HUES64 (cell line): ENCODE data around the gene COPS4.
"Not testable (repeated sequence)": the region's sequence is repeated elsewhere in the genome, so short reads cannot be mapped to it uniquely, and the experiment has no call there.

Source experiments
- H3K27ac ChIP-seq: 2 replicates; pipeline ENCODE4 v1.7.0; 2013; ENCODE audit warnings: low read depth, low read length, inconsistent platforms
- H3K27me3 ChIP-seq: 2 replicates; pipeline ENCODE4 v1.6.1; 2013; ENCODE audit warnings: mild to moderate bottlenecking, low read length; ENCODE audit not compliant: insufficient read depth
- H3K36me3 ChIP-seq: 2 replicates; pipeline ENCODE4 v1.6.1; 2013; ENCODE audit warnings: mild to moderate bottlenecking, low read length; ENCODE audit not compliant: insufficient read depth
- H3K4me1 ChIP-seq: 2 replicates; pipeline ENCODE4 v1.6.1; 2013; ENCODE audit warnings: mild to moderate bottlenecking, low read length, moderate library complexity; ENCODE audit not compliant: insufficient read depth
- H3K4me3 ChIP-seq: 2 replicates; pipeline ENCODE4 v1.5.1; 2013; ENCODE audit warnings: mild to moderate bottlenecking, low read length, moderate library complexity
- H3K9ac ChIP-seq: 2 replicates; pipeline ENCODE4 v1.6.1; 2013; ENCODE audit warnings: mild to moderate bottlenecking, low read depth, low read length
- H3K9me3 ChIP-seq: 2 replicates; pipeline ENCODE4 v1.6.1; 2013; ENCODE audit warnings: low read depth, low read length; ENCODE audit not compliant: insufficient read depth
- WGBS: fragments of 150-250, 120-280 bp; methylation state at CpG from one replicate; pipeline ENCODE4 v1.1.7; 2013; ENCODE audit warnings: missing lambda C conversion rate; 5-methylcytosine and 5-hydroxymethylcytosine counted together

COPS4 gene

DNA sequence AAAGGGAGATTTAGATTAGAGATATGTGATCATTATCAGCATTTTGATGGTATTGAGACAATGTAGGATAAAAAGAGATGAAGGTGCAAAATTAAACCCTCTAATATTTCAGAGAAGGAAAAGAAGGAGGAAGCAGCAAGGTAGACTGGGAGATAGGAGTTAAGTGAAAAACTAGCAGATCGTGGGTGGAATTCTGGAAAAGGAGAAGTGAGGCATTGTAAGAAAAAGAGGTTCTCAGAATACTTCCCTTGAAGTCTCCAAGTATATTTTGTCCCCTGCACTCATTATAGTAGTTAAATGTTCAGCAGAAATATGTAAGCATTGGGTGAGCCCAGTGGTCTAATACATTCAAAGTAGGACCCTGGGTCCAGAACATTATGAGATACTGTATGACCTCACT is 30.3 kb downstream of the COPS4 start:
- Histone ChIP-seq H3K4me3 (no peak overlapping the region), H3K36me3 (peaks cover 75% of the 10 kb centered on the region), H3K9ac (no peak overlapping the region), H3K27ac (no peak overlapping the region), H3K9me3 (no peaks in the 10 kb centered on the region), H3K4me1 (no peaks in the 10 kb centered on the region), H3K27me3 (no peaks in the 10 kb centered on the region)
- 89% methylated on average over 1 of the region's 1 CpG for WGBS

DNA sequence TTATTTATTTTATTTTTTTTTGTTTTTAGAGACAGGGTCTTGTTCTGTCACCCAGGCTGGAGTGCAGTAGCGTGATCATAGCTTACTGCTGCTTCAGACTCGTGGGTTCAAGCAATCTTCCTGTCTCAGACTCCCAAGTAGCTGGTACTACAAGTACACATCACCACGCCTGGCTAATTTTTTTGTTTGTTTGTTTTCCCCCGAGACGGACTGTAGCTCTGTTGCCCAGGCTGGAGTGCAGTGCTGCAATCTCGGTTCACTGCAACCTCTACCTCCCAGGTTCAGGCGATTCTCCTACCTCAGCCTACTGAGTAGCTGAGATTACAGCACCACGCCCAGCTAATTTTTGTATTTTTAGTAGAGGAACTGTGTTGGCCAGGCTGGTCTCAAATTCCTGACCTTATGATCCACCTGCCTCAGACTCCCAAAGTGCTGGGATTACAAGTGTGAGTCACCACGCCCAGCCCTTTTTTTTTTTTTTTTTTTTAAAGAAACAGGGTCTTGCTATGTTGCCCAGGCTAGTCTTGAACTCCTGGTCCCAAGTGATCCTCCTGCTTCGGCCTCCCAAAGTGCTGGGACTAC is 32.2 kb downstream of the COPS4 start:
- Histone ChIP-seq H3K27ac (no peak overlapping the region), H3K4me3 (no peak overlapping the region), H3K4me1 (no peaks in the 10 kb centered on the region), H3K9ac (no peak overlapping the region), H3K36me3 (peaks cover 76% of the 10 kb centered on the region), H3K9me3 (no peaks in the 10 kb centered on the region), H3K27me3 (no peaks in the 10 kb centered on the region)
- WGBS, result 95% methylated on average over 10 of the region's 10 CpGs

DNA sequence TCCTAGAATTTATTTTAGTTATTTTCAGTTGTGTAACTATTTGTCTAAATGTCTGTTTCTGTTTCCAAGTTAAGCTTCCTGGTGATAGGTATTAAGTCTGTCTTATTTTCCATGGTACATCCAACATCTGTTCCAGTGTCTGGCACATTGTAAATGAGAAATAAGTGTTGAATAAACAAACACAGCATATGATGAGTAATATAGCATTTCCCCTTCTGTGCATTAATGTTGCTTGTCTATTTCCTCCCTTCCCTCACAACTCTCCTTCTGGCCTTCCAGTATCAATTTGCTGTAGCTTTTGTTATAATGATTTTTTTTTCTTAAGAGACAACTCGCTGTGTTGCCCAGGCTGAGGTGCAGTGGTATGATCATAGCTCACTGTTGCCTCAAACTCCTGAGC is 36.1 kb downstream of the COPS4 start:
- Histone ChIP-seq H3K36me3 (peaks cover 56% of the 10 kb centered on the region), H3K9me3 (no peaks in the 10 kb centered on the region), H3K9ac (no peak overlapping the region), H3K4me1 (no peaks in the 10 kb centered on the region), H3K4me3 (no peak overlapping the region), H3K27ac (no peak overlapping the region), H3K27me3 (no peaks in the 10 kb centered on the region)
- whole genome bisulfite sequencing, result 94% methylated on average over 1 of the region's 1 CpG

DNA sequence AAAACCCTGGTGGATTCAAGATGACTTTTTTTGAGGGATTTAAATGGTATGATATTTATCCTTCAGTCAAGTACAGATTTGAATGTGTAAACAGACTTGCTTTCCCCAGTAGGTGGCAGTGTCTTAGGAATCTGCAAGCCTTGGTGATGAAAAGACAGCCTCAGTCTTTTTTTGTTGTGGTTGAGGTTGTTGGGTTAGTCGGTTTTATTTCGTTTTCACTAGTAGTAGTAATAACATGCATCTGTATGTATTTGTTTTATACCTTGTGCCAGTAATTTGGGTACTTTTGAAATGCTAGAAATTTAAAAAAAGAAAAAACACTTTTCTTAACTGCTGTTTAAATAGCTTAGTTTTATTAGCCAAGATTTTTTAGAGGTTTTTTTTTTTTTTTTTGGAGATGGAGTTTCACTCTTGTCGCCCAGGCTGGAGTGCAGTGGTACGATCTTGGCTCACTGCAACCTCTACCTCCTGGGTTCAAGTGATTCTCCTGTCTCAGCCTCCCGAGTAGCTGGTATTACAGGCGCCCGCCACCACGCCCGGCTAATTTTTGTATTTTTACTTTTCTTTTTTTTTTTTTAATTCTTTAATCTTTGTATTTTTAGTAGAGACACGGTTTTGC is 39.2 kb downstream of the COPS4 start:
- H3K27me3 ChIP-seq, result no peaks in the 10 kb centered on the region
- no peak overlapping the region for H3K27ac ChIP-seq
- 84% methylated on average over 6 of the region's 10 CpGs for WGBS
- no peaks in the 10 kb centered on the region for H3K9me3 ChIP-seq
- H3K9ac ChIP-seq, result no peak overlapping the region
- peaks cover 32% of the 10 kb centered on the region for H3K36me3 ChIP-seq
- H3K4me1 ChIP-seq, result no peaks in the 10 kb centered on the region
- no peak overlapping the region for H3K4me3 ChIP-seq

DNA sequence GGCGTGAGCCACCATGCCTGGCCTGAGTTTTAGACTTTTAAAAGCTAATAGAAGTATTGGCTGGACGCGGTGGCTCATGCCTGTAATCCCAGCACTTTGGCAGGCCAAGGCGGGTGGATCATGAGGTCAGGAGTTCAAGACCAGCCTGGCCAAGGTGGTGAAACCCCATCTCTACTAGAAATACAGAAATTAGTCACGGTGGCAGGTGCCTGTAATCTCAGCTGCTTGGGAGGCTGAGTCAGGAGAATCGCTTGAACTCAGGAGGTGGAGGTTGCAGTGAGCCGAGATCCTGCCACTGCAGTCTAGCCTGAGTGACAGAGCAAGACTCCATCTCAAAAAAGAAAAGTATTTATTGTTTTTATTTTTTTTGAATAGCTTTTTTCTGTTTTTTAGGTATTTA is 39.8 kb downstream of the COPS4 start:
- H3K36me3 ChIP-seq, result peaks cover 29% of the 10 kb centered on the region
- not testable (repeated sequence) for H3K27ac ChIP-seq, H3K4me1 ChIP-seq, H3K4me3 ChIP-seq, H3K9me3 ChIP-seq, H3K27me3 ChIP-seq, H3K9ac ChIP-seq
- WGBS, result 95% methylated on average over 7 of the region's 7 CpGs

DNA sequence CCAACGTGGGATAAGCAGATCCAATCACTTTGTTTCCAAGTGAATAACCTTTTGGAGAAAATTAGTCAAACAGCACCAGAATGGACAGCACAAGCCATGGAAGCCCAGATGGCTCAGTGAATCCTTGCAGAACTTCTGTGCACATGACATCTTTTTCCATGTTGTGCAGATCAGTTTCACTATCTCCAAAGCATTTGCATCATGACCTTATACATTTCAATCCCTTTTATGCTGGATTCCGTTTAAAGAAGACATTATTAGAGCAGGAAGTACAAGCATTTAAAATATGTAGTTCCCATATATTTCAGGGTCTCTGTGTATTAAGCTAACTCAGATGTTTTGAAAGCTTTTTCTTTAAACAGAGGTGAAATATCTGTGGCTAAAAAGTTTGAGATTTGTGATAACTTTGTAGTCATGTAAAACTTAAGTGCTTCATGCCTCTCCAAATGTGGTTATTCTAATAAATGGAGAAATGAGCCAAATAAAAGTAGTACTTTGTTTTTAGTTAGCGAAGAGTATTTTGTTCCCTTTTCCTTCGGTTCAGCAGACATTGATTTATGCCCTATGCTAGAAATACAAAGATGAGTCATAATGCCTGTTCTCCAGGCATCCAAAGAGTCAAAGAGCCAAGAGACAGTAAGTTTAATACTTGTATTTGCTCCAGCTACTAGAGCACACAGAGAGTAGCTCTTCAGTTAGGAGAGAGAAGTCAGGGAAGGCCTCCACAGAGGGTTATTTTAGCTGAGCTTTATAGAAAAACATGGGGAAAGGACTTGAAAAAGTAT is 40.5 kb downstream of the COPS4 start:
- no peak overlapping the region for H3K27ac ChIP-seq
- no peaks in the 10 kb centered on the region for H3K27me3 ChIP-seq
- H3K9ac ChIP-seq, result no peak overlapping the region
- no peaks in the 10 kb centered on the region for H3K9me3 ChIP-seq
- H3K4me3 ChIP-seq, result no peak overlapping the region
- no peaks in the 10 kb centered on the region for H3K4me1 ChIP-seq
- peaks cover 21% of the 10 kb centered on the region for H3K36me3 ChIP-seq
- WGBS, result 92% methylated on average over 3 of the region's 4 CpGs

DNA sequence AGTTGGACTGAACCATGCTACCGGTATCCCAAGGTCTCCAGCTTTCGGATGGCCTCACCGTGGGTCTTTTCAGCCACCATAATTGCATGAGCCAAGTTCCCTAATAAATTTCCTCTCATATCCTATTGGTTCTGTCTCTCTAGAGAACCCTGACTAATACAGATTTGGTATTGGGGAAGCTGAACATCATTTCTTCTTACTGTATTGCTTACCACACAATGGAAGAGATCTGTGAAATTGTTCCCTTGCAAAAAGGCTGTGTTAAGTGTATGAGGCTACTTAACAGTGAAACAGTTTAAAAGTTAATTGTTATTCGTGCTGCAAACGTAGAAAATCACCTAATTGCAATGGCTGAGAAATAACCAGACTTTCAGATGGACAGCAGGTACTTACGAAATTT is 45.6 kb downstream of the COPS4 start:
- no peak overlapping the region for H3K9ac ChIP-seq
- H3K9me3 ChIP-seq, result no peaks in the 10 kb centered on the region
- WGBS, result 87% methylated on average over 6 of the region's 6 CpGs
- peaks cover 10% of the 10 kb centered on the region for H3K36me3 ChIP-seq
- no peak overlapping the region for H3K4me3 ChIP-seq
- H3K27ac ChIP-seq, result no peak overlapping the region
- H3K27me3 ChIP-seq, result no peaks in the 10 kb centered on the region
- H3K4me1 ChIP-seq, result no peaks in the 10 kb centered on the region

DNA sequence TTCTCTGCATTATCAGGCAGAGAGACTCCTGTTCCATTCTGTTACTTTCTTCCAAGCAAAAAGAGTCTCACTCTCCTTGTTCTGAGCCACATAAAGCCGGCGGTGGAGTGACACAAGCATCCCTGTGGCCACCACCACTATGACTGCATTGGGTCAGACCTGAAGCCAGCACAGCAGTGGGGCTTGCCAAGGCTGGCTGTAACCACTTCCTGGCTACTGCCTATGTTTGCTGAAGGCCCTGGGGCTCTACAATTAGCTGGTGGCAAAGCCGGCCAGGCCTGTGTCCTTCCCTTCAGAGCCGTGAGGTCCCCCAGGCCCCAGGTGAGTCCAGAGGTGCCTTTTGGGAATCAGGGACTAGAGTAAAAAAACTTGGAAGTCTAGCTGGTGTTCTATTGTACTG is 47.8 kb downstream of the COPS4 start:
- WGBS, result 94% methylated on average over 4 of the region's 4 CpGs

DNA sequence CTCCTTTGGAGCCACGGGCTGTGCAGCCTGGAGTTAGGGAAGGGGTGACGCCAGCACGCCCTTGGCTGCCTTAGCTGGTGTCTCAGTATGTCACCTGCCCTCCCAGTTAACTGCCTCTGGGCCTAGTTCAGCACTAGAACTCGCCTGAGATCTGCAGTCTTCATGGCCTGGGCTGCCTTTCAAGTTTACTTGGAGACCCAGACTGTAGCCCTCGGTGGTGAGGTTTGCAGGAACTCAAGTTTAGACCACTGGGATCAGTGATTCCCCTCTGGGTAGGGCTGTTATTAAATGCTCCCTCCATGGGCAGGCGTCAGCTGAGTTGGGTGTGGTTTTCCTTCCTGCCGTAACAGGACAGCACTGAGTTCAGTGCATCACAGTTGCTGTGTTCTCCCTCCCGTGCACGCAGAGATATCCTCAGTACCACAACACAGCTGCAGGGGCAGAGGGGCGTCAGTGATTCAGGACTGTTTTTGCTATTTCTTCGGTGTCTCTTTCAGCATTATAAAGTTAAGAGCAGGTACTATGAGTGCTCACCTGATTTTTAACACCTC is 49.0 kb downstream of the COPS4 start:
- H3K9ac ChIP-seq, result no peak overlapping the region
- no peak overlapping the region for H3K27ac ChIP-seq
- H3K4me1 ChIP-seq, result no peaks in the 10 kb centered on the region
- WGBS, result 90% methylated on average over 10 of the region's 11 CpGs
- no peaks in the 10 kb centered on the region for H3K27me3 ChIP-seq
- H3K36me3 ChIP-seq, result no peaks in the 10 kb centered on the region
- no peaks in the 10 kb centered on the region for H3K9me3 ChIP-seq
- no peak overlapping the region for H3K4me3 ChIP-seq

More for the DNA sequence above, 47.8 kb downstream of the COPS4 start:
- Histone ChIP-seq H3K27ac (no peak overlapping the region), H3K27me3 (no peaks in the 10 kb centered on the region), H3K9ac (no peak overlapping the region), H3K9me3 (no peaks in the 10 kb centered on the region), H3K4me1 (no peaks in the 10 kb centered on the region), H3K4me3 (no peak overlapping the region), H3K36me3 (no peaks in the 10 kb centered on the region)

DNA sequence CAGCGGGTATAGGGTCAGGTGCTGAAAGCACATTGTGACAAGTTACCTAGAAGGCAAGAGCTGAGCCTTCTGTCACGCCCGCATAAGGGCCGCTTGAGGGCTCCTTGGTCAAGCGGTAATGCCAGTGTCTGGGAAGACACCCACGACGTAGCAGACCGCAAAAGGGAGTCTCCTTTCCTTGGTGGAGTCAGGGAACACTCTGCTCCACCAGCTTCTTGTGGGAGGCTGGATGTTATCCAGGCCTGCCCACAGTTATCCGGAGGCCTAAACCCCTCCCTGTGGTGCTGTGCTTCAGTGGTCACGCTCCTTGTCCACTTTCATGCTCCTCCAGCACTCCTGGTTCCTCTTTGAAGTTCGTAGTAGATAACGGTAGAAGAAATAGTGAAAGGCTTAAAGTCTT is 50.0 kb downstream of the COPS4 start:
- H3K9me3 ChIP-seq, H3K9ac ChIP-seq, H3K4me1 ChIP-seq, H3K4me3 ChIP-seq, H3K36me3 ChIP-seq, H3K27ac ChIP-seq, H3K27me3 ChIP-seq: not testable (repeated sequence)
- 95% methylated on average over 11 of the region's 12 CpGs for WGBS

DNA sequence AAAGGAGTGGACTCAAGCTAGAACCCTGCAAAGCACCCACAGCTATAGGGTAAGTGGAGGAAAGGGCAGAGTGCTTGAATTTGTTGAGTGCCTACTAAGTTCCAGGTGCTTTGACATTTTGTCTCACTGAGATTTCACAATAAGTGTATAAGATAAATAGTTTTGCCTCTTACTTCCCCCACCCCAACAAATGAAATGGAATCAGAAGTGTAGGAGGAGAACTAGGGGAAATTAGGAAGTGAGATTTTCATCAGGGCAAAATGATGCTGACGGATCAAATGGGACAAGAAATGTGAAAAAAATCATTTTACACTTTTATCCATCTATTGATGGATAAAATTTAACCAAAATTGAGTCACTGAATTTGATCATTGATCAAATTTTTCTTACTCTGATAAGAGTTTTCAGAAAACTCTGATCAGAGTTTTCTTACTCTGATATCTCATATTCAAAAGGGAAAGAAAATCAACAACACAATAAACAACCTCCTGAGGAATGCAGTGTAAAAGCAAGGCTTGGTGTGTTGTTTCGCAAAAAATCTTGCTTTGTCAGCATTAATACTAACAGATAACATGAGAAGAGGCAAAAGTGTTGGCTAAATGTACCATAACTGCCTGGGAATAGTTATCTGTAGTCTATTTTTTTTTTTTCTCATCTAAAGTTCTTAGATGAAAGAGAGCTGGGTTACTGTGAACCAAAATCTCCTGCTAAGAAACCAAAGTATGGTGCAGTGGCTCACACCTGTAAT is 54.6 kb downstream of the COPS4 start:
- Histone ChIP-seq H3K9ac (no peak overlapping the region), H3K4me3 (no peak overlapping the region), H3K9me3 (no peaks in the 10 kb centered on the region), H3K27ac (no peak overlapping the region), H3K27me3 (no peaks in the 10 kb centered on the region), H3K36me3 (no peaks in the 10 kb centered on the region), H3K4me1 (no peaks in the 10 kb centered on the region)
- WGBS, result 100% methylated on average over 2 of the region's 2 CpGs
